Ovary (tissue), 3 donors: Measurements from ENCODE around the gene OPCML.

ENCODE experiments used
- POLR2A ChIP-seq: fragments of 450-650 bp; IDR thresholded peaks from one replicate; pipeline ENCODE4 v1.6.1; 2017; ENCODE audit warnings: antibody characterized with exemption, mild to moderate bottlenecking, moderate library complexity
- TF ChIP-seq, protein P1 (sequence below), 3 donors: fragments of 450-650 bp in 2 of 3; fragments of 200-600 bp in 1 of 3; IDR thresholded peaks; one replicate each; pipeline versions ENCODE4 v1.5.1 to v1.8.0; 2016 to 2022; ENCODE audit warnings: antibody characterized with exemption in 3 of 3, mild to moderate bottlenecking in 1 of 3
- donor health status: DM: no; HTN: no; CAD: no.

DNA sequence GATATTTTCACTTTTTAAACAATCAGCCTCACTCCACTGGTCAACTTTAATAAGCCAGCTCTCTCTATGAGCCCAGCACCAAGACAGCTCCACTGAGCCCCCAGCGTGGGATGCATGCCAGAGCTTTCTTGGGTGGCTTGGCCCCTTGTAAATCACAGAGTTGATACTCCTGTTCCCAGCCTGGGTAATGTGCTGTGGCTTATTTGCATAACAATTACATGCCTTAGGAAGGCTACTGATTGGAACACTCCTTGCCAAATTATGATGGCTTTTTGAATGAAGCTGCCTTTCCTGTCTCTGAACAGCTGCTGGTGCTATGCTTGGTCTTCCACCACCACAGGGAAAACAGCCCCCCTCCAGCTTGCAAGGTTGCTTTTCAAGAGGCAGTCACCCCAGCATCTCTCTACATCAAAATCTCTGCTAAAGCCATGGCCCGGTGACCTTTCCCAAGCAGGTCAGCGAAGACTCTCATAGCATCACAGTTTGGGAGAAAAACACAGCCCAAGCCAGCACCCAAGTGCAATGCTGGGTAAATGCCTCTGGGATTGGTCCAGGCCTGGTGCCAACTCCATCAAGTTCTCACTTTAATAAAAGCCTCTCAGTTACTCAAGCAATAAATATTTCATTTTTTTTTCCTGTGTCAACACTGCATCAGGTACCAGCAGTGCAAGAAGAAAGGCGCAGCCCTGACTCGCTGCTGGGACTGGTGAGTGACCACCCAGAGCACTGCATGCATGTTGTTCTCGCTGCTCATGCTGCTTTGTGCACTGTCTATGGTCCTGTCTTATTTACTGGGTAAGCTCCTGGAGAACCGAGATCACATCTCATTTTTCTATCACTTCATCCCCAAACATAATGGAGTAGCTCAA is 549.3 kb downstream of the OPCML start:
- TF ChIP-seq, protein P1, sequence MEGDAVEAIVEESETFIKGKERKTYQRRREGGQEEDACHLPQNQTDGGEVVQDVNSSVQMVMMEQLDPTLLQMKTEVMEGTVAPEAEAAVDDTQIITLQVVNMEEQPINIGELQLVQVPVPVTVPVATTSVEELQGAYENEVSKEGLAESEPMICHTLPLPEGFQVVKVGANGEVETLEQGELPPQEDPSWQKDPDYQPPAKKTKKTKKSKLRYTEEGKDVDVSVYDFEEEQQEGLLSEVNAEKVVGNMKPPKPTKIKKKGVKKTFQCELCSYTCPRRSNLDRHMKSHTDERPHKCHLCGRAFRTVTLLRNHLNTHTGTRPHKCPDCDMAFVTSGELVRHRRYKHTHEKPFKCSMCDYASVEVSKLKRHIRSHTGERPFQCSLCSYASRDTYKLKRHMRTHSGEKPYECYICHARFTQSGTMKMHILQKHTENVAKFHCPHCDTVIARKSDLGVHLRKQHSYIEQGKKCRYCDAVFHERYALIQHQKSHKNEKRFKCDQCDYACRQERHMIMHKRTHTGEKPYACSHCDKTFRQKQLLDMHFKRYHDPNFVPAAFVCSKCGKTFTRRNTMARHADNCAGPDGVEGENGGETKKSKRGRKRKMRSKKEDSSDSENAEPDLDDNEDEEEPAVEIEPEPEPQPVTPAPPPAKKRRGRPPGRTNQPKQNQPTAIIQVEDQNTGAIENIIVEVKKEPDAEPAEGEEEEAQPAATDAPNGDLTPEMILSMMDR (IDR thresholded peaks at IDR 0.05), result no peak
- no peak for TF ChIP-seq POLR2A
